Hypothalamus (tissue), 51 donors: ENCODE data around the gene MEGF8.
"Not testable (repeated sequence)": the region's sequence is repeated elsewhere in the genome, so short reads cannot be mapped to it uniquely, and the experiment has no call there.

ENCODE experiments used
- DNase-seq, 51 donors: peaks; one replicate each; lab custom pipeline; 2025; lab: John Stamatoyannopoulos, UW

The MEGF8 gene

DNA sequence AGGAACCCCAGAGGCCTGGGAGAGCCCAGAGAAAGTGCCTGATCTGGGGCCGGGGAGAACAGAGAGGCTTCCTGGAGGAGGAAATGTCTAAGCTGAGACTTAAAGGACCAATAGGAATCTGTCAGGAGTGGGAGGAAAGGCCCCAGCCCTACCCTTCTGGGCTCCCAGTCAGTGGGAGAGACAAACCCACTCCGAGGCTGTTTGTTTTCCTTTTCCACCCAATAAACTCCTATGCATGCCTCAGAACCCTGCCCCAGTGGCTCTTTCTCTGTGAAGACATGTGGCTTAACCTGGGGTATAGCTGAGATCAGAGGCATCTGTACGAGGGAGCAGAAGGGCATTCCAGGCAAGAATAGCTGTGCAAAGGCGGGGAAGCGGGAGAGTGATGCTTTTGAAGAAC lies 1.9 kb downstream of the MEGF8 start:
- no peak for DNase-seq

DNA sequence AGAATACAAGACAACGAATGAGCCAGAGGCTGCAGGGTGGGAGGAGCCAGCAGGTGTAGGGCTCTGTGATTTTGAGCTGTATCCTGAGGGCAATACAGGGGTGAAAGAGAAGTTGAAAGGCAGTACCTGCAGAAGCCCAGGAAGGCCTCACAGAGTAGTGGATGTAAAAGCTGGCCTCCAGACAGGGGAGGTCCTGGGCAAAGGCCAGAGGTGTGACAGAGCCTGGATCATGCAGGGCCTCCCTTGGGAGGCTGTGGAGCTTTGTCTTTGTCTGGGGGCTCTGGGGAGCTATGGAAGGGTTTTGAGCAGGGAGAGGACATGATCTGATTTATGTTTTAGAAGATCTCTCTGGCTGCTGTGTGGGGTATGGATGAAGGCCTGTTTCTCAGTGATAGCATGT lies 2.7 kb downstream of the MEGF8 start:
- no peak for DNase-seq

DNA sequence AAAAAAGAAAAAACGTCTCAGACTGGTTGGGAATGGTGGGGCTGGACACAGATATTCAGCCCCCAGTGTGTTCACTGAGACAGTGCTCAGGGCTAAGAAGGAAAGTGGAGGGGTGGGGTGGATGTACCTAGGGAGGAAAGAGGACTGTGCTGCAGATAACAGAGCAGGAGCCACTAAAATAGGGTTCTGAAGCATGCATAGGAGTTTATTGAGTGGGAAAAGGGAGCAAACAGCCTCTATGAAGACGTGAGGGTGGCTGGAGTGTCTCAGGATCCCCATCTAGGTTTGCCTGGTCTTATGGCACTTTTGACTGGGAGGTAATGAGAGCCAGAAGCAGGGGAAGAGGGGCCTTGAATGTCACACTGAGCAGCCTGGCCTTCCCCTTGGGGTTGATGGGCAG lies 3.4 kb downstream of the MEGF8 start:
- DNase-seq, result no peak

DNA sequence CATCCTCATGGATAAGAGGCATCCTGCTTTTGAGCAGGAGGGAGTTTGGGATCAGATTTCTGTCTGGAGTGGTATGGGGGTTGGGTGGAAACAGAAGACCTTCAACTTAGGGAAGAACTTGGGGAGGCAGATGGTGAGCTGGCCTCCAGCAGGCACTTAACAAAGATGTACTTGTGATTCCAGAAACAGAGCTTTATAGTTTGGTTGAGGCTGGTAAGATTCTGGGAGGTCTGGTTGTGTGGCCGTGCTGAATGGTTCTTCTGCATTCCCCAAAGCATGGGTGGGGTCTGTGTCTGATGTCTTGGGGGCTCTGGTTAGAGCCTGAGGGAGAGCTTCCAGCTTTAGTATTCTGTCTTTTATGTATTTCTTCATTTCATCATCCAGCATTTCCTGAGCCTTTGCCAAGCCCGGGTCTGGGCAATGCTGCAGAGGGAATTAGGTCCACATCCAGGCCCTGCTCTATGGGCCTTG lies 4.8 kb downstream of the MEGF8 start:
- no peak for DNase-seq

DNA sequence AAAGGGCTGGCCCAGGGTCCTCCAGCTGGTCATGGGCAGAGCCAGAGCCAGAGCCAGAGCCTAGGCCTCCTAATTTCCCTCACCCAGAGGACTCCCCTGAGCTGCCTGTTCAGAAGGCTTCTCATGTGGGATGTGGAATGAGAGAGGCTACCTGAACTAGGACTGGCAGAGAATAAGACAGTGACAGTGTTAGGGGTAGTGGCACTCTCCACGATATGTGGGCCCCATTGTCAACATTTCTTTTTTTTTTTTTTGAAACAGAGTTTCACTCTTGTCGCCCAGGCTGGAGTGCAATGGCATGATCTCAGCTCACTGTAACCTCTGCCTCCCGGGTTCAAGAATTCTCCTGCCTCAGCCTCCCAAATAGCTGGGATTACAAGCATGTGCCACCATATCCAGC lies 5.9 kb downstream of the MEGF8 start:
- DNase-seq, result not testable (repeated sequence)

DNA sequence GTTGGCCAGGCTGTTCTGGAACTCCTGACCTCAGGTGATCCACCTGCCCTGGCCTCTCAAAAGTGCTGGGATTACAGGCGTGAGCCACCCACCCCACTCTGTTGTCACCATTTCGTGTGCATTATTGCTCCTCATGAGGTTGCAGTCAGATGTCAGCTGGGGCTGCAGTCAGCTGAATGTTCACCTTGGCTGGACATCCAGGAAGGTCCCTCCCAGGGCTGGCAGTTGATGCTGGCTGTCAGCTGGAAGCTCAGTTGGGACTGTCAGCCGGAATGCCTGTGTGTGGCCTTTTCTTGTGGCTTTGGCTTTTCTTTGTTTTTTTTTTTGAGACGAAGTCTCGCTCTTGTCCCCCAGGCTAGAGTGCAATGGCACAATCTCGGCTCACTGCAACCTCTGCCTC lies 6.6 kb downstream of the MEGF8 start:
- DNase-seq, result no peak

- DNase-seq, result no peak
Measured at GRCh38 chr19:42333018-42333417, 7.6 kb downstream of the MEGF8 start.

DNA sequence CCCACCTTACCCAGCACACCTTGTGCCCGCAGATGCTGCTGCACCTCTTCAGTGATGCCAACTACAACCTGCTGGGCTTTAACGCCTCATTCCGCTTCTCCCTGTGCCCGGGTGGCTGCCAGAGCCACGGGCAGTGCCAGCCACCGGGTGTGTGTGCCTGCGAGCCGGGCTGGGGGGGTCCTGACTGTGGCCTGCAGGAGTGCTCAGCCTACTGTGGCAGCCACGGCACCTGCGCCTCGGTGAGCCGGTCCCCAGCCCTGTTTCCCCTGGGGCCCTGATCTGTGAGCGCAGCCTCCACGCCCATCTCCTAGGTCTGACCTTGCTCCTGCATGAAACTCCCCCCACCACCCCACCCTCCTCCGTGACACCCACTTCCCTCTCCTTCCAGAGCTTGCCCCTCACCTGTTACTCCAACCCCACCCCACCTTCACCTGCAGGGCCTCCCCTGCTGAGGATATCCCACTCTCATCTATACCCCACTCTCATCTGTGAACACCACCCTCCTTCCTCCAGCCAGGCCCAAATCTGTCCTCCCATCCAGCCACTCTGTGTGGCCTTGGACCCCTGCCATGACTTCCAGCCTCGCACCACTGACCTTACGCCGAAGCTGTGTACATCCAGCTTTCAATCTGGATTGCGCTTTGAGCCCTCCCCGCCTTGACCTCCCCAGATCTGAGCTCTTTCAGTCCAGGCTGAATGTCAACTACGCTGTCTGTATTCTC lies 8.7 kb downstream of the MEGF8 start:
- DNase-seq, result no peak

GRCh38 chr19:42334697-42335373 lies 9.4 kb downstream of the MEGF8 start:
- DNase-seq, result no peak

DNA sequence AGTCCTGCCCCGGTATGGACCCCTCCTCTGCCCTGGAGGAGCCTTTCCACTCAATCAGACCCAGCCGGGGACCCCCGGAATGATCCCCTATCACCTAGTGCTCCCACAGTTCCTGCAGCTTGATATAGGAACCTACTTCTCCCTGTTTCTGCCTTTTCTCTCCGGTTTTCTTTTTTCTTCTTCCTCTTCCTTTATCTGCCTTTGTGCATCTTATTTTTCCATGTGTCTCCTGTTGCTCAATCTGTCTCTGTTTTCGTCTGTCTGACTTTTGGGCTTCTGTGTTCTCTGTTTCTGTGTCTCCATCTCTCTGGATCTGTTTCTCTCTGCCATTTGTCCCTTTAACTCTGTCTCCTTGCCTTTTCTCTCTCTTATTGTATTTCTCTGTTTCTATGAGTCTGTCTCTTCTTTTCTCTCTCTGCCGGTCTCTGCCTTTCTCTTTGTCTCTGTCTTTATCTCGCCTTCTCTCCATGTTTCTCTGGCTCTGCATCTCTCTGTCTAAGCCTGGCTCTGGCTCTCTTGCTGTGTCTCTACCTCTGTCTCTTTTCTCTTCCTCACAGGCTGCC lies 10.0 kb downstream of the MEGF8 start:
- no peak for DNase-seq

GRCh38 chr19:42335971-42336370 lies 10.5 kb downstream of the MEGF8 start:
- no peak for DNase-seq

DNA sequence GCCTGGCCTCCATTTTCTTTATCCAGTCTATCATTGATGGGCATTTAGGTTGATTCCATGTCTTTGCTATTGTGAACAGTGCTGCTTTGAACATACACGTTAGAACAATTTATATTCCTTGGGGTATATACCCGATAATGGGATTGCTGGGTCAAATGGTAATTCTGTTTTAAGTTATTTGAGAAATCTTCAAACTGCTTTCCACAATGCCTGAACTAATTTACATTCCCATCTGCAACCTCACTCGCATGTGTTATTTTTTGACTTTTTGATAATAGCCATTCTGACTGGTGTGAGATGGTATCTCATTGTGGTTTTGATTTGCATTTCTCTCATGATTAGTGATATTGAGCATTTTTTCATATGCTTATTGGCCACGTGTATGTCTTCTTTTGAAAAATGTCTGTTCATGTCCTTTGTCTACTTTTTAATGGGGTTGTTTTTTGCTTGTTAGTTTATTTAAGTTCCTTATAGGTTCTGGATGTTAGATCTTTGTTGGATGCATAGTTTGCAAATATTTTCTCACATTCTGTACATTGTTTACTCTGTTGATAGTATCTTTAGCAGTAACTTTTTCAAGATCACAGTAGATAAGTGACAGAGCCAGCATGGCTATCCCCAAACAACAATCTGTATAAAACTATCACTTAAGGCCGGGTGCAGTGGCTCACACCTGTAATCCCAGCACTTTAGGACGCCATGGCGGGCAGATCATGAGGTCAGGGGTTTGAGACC lies 13.9 kb downstream of the MEGF8 start:
- DNase-seq, result not testable (repeated sequence)

DNA sequence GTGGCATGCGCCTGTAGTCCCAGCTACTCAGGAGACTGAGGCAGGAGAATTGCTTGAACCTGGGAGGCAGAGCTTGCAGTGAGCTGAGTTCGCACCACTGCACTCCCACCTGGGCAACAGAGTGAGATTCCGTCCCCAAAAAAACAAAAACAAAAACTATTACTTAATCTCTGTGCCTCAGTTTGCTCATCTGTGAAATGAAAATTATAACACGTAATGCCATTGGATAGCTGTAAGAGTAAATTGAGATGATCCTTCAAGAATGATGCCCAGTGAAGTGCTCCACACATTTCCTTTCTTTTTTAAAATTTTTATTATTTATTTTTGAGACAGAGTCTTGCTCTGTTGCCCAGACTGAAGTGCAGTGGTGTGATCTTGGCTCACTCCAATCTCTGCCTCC lies 14.5 kb downstream of the MEGF8 start:
- not testable (repeated sequence) for DNase-seq

DNA sequence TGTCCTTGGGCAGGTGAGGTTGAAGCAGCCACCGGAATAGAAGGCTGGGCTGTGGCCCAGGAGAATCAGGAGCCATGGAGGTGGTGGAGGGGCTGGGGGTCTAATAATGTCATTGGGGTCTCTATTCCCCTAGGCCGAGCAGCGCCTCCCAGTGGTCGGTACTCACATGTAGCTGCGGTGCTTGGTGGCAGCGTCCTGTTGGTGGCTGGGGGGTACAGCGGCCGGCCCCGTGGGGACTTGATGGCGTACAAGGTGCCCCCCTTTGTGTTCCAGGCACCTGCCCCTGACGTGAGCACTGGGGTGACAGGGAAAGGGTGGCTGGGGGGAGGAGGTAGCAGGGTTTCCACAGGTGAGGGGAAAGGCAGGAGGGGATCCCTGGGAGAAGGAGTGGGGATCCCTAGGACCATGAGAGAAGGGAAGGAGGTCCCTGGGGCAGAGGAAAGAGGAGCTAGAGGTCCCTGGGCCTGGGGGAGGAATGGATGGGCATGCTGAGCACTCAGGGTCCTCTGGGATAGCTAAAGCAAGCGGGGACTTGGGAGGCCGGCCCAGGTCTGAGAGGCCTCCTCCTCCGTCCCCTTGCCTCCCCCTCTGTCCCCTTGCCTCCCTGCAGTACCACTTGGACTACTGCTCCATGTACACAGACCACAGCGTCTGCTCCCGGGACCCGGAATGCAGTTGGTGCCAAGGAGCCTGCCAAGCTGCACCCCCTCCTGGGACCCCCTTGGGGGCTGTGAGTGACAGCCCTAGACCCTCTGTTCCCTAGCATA lies 18.1 kb downstream of the MEGF8 start:
- no peak for DNase-seq

- no peak for DNase-seq
Measured at GRCh38 chr19:42344336-42344893, 19.0 kb downstream of the MEGF8 start.

- DNase-seq, result no peak
Measured at GRCh38 chr19:42345191-42345812, 19.9 kb downstream of the MEGF8 start.

GRCh38 chr19:42348211-42348610 lies 22.8 kb downstream of the MEGF8 start:
- DNase-seq, result no peak

GRCh38 chr19:42349378-42350107 lies 24.1 kb downstream of the MEGF8 start:
- no peak for DNase-seq

- DNase-seq, result no peak
Measured at GRCh38 chr19:42350417-42350816, 25.0 kb downstream of the MEGF8 start.
